Stimulated activated CD4-positive, alpha-beta T cell treated with anti-CD3 and anti-CD28 coated beads, Interleukin-4, amount 100 ng/mL, for 4 hours (primary cell): Measurements from ENCODE around the gene PPP2R2B.

Source experiments
- DNase-seq, 2 experiments: peaks; one replicate each; pipeline ENCODE4 v3.0.0-alpha.2; 2020

The PPP2R2B gene

DNA sequence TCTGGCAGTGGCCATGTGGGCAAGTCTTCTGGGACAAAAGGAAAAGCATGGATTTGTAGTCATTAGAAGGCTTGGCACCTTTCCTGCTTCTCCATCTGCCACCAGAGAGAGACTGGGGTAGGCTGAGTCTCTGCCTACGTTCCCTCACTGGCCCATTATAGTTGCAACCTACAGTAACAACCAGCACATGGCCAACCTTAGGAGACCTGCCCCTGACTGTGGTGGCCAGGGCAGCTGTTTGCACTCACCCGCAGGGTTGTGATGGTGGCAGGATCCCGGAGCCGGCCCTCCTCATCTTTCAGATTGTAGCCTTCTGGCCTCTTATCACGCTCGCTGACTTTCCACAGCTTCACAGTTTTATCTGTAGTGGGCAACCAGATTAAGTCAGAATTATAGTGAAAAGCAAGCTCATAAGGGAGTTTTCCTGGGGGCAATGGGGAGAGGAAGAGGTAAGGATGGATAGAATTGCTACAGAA is 187.6 kb downstream of the PPP2R2B start:
- DNase-seq: no peak

DNA sequence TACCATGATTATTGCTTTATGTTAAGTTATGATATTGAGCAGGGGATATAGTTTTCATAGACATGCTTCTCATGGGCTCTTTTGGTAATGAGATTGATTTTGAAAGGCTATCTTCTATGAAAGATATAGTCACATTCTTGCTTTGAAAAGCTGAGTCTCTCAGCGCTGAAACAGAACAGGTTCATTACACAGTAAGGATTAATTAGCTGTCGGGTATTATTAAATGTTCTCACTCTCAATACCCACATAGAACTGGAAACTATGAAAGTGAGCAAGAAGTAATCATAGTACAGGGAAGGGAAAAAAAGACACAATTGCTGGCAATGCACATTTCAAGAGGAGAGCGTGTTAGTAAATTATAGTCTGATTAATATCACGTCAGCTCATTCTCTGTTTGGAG is 190.9 kb downstream of the PPP2R2B start:
- no peak for DNase-seq

DNA sequence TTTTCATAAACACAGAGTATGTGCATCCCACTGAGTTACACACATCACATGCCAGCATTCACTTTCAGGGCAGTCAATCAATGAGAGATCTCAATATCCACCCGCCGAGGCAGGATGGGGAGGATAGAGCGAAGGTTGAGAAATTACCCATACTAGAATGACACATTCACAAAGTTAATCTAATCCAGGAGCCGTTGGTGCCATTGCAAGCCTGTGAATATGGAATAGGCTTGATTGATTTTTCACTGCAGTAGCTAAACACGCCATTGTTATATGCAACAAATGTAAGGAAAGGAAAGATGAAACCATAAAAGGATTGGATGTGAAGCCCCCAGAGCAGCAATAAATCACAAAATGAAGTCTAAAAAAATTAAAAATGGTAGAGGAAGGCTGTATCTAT is 194.7 kb downstream of the PPP2R2B start:
- no peak for DNase-seq

DNA sequence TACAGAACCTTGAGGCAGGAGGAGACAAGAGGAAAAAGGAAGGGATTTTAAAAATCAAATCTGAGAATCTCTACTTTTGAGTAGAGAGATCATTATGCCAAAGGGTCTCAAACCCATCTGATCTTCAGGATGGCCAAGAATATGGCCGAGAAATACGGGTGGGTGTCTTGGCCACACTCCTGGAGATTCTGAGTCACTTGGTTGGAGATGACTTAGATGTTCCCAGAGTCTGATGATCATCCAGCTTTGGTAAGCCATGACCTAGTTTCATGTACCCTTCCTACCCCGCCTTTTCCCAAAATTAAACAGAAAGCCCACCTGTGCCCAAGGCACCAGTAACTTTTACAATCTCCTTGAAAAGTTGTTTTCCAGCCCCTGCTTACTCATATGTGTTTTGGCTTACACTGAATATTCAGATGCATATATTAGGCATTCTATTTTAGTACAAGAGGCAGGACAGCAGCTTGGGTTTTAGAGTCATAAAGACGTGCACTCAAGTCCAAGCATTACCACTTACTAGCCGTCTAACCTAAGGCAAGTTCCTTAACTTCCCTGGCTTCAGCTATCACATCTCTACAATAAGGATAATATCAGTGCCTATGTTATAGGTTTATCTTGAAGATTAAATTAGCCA is 195.5 kb downstream of the PPP2R2B start:
- no peak for DNase-seq

DNA sequence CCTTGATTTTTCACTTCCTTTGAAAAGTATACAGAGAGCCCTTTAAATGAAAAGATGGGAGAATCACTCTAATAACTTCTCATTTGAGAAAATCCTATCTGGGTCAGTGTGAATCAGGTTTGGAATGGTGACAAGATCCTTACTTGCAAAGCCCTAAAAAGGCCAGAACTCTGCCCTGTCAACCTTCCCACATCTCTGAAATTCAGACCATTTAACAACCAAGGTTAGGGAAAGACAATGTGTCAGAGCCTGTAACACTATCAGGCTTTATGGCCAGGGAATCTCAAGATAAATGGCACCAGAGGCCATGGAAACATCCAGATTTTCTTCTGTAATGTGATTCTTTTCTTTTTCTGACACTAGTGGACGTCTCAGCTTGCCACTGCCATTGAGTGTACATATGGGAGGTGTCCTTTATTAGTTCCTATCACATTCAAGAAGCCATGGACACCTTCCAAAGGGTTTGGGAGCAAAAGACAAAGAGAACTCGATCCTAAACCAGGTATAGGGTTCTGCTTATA is 196.9 kb downstream of the PPP2R2B start:
- no peak for DNase-seq

DNA sequence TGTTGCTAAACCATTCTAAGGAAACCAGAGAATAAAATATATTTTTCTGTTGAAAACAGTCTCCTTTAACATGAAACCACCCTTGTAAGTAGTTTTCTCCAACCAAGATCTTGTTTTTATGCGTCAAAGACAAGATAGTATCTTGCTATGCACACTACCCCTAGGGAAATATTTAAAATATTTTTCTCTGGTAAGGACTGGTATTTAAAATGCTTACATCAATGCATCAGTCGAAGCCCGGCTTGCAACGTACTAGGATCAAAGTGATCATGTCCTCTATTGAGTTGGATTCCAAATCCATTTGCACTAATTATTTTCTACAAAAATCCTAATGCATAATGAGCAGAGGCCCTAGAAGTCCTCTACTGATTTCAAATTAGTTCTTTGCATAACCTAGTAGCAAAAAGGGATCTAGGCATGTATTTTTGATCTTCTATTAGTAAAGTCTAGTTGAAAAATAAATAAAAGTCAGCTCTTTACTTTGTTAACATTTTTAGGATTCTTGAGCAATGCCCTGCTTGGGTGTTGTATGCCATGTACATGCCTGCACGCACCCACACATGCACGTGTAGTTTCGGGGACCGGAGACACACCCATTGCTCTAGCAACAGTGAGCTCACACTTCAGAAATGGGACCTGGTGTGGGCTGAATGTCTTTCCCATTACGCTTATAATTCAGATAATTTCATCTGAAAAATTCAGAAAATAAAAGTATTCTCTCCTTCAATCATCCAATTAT is 197.5 kb downstream of the PPP2R2B start:
- DNase-seq: no peak

DNA sequence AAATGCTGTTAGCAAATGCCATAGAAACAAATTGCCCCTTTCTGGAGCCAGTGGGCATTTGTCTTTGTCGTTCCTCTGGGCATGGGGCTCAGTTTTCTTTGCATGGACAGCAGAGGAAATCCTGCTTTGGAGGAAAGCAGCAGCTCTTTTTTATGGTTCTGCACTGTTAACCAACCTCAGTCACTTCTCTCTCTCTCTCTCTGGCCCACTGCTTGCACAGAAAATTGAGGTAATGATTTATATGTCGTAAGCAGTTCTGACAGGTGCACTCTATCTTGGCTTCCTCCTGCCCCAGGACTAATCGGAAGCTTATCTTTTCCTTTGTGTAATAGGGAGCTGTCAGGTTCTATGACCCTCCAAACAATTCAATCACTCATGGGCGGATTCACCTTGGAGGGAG is 202.9 kb downstream of the PPP2R2B start:
- no peak for DNase-seq

DNA sequence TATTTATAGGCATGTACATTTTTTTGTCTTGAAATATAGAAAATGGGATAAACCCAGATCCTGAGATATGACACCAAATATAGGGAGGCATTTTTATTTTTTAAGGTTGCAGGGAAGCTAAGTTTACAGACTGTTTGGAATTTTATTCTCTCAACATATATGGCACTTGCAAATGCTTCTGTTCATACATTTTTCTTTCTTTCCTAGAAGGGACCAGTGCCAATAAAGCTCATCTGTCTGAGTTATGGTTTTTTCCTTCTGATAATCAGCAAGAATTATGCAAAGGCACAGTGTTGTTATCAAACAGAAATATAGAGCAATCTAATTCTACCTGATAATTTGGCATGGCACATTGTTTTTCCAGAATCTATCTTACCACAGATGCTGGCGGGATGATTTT is 205.7 kb downstream of the PPP2R2B start:
- no peak for DNase-seq

DNA sequence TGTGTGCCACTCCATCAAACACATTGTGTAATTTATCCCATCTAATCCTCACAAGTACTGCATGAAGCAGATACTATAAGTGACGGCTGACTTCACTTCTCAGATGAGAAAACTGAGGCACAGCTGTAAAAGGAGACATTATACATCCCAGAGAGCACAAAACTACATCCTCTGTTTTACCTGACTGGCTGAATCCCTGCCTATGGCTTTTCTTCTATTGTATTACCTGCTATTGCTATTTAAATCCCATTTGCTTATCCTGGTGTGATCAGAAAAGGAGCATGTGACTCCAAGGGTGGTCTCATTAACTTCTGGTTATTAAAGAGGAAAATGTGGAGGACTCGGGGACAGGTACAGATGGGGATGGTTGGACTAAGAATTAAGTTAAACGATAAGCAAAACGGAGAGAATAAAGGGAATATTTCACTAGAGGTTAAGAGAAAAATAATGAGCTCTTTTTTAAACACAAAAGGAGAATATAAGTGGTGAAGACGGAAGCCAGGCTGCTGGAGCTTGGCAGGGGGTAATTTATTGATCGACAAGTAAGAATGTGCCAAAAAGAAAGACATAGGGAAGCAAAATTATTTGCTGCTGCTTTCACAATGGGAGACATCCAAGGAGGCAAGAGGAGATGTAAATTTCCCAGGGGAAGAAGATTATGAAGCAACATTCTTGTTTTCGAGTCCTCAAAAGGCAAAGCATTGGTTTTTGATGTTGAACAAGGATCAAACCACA is 206.8 kb downstream of the PPP2R2B start:
- DNase-seq: no peak

DNA sequence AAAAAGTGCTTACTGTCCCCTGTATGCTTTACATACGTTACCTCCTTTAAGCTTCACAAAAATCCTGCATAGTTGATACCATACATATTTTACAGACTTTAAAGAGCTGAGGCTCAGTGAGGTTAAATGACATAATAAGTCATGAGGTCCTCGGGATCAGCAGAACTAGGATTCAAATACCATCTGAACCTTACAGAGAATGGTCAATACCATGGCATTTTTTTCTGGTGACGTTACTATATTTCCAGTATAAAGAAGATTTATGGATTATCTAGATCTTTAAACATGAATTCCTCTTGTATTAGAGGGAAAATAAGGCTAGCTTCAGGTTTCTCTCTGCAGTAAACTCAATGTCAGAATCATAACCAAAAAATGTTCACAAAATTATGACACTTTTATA is 208.9 kb downstream of the PPP2R2B start:
- no peak for DNase-seq

DNA sequence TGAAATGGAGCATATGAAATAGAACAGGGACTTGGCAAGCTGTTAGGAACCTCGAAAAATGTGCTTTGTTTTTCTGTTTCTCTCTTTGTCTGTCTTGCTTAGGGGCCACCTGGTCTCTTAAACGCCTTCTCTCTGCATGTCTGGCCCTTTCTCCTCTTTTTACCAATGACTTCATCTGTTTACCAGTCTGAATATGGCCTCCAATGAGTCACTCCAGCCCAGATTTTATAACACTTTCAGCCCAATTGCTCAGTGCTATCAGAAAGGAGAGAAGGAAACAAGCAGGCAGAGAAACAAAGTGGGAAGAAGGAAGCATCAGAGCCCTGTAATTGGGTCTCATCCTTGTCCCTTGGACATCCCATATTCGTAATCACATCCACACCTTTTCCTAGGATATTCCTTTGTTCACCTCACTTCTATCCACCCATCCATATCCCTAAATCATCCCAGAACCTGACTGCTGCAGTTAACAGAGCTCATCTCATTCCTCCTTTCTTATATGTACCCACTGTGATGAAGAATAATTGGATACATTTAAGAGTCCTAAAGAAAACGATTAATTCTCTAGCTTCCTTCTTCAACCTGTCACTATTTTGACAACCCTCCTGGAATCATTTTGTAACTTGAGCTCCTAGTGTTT is 210.8 kb downstream of the PPP2R2B start:
- no peak for DNase-seq

DNA sequence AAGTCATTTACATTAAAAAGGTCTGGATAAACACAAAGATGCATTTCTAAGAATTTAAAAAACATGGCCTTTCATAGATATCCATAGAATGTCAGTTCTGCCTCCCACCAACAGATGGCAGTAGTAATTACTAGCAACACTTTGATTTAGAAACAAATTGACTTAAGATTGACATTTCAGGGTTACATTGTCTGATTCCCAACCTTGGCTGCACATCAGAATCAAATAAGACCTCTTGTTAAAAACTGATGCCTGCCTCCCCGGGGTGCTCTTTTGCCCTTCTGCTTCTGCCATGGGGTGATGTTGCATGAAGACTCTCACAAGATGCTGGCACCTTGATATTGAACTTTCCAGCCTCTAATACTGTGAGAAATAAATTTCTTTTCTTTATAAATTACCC is 216.3 kb downstream of the PPP2R2B start:
- DNase-seq: no peak

DNA sequence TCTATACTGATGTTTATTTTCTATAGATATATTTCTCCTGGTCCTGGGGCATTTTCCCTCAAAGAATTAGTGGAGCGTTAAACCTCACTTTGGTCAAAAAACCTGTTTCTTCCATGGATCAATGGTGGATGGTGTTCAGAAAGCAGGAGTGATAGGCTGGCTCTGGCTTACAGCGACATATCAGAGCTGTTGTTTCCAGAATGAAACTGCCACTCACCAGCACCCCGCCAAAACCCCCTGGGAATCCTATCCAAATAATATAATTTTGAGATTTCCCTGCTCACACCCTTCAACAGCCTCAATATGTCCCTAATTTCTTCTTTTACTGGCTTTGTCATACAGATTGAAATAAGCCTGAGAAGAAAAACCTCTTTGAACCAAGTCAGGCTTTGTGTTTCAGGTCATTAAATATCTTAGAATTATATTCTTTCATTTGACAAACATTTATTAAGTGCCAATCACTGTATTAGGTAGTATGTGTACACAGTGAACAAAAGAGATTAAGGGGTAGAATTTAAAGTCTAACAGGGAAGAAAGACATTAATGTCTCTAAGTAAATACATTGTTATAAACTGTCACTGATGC is 218.1 kb downstream of the PPP2R2B start:
- no peak for DNase-seq

DNA sequence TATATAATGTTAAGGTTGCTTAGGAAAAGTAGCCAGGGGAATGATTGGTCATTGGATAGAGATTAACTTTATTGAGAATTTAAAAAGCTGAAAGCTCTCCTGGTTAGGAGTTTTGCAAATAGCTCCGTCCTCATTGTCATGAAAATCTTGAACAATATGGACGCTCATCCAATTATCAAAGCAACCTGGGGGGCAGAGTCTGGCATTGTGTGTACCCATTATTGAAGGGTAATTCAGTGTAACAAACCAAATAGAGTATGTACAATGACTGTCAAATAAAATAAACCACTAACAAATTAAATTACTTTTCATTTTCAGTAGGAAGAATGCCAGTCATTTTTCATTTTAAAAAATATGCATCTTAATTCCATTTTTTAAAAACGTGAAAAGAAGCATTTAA is 218.6 kb downstream of the PPP2R2B start:
- no peak for DNase-seq

DNA sequence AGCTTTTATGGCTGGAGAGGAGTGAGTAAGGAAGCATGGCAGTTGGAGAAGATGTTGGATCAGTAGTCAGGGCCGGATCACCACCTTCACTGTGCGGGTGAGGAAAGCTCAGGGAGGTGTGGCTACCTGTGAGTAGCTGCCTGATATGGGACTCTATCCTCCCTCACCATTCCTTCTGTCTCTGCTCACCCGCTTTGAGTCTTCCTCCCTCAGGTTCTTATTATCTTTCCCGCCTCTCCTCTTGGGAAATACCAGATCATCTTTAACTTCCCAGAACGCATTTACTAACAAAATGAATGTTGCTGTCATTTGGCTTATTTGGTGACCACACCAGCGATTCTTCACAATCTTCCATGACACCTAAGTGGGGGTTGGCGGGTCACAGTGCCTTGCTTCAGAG is 221.9 kb downstream of the PPP2R2B start:
- no peak for DNase-seq

DNA sequence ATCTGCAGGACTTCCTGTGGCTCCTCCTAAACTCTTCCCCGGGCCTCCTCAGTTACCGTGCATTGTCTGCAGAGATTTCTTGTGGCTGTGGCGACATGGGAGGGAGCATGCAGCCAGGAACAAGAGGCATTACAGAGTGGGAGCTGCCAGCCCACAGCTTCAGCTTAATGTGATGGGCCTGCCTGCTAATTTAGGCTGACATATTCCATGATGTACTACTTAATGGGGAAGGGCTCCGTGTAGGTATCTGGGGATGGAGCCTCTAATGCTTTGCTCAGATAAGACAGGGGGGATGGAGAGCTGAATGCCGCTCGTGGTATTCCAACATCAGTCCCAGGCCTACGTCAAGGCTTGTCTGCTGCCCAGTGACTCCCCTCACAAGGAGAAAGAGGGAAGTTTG is 225.0 kb downstream of the PPP2R2B start:
- no peak for DNase-seq

DNA sequence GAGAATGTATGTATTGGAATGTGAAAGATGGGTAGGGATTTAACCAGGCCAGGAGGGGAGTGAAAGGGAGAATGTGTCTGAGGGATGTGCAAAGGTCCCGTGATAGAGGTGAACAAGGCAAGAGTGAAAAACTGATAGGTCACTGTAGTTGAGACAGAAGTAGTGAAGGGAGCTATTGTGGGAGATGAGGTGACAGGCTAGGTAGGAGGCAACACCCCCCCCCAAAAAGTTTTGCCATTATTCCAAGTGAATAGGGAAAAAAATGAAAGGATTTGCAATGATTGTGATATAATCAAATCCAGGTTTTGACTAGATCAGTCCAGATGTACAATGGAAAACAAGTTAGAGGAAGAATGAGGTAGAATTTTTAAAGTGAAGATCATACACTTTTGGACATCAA is 226.0 kb downstream of the PPP2R2B start:
- no peak for DNase-seq

DNA sequence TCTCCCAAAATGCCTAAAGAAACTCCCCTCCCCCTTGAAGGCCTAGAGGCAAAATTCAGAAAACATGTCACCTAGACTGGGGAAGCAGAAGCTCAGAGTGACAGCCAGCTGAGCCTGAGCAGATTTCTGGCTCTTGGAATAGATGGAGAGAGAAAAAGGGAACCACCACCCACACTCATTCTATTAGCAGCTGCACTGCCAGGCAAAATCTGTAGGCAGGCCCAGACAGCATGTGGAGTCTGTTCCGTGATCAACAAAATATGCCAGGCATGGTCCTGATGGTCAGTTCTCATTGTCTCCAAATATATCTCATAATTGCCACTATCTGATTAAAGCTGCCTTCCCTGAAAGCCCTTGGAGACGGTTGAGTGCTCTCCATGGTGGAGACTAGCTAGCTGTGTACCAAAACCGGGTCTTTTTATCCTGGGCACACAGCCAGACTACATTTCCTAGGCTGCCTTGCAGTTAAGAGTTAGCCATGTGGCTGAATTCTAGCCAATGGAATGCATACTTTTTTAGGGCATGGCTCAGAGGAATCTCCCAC is 230.8 kb downstream of the PPP2R2B start:
- no peak for DNase-seq

DNA sequence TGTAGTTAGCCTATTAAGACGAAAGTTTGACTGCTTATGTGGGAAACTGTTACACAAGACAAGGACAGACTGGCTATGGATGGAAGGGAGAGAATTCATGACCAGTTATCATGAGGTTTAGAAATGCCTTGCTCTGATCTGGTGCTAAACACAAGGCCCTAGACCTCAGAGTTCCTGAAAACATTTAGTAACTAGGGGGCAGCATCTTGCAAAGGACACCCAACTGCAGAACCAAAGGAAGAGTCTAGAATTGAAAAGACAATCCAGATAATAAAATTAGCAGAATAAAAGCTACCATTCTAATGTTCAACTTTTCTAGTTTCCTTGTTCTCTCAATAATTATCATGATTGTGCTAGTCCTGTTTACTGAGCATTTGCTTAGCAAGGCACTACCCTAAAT is 232.1 kb downstream of the PPP2R2B start:
- no peak for DNase-seq

DNA sequence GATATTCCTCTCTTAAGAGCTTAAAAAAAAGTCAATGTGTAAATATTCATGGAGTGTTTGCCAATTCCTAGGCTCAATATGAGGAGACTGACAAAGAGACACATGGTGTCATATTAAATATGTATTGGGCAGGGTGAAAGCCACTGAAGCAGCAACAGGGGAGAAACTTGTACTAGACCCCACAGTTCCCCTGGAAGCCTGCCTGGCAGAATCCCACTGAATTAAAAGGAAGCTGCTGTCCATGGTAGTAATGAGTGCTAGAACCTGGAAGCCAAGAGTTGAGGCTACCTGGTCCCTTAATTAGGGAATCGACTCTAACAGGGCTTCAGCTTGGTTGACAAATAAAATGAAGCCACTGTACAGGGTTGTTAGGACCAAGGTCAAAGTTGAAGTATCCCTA is 233.2 kb downstream of the PPP2R2B start:
- DNase-seq: no peak

DNA sequence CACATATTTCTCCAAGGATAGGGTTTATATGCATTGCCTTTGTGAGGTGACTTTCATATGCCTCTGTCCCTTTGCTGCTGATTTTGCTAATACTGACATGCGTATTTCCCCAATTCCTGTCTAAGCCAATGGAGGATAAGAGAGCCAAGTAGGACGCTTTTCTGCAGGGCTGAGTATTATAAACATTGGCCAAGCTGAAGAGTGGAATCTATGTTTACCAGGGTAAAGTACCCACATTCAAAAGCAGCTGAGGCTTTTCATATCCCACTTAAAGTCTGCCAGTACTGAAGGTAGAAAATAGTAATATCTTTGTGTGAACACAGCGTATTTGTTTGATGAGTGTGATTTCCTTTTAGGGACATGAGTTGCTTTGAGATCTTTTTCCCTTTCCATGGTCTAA is 233.7 kb downstream of the PPP2R2B start:
- DNase-seq: no peak

DNA sequence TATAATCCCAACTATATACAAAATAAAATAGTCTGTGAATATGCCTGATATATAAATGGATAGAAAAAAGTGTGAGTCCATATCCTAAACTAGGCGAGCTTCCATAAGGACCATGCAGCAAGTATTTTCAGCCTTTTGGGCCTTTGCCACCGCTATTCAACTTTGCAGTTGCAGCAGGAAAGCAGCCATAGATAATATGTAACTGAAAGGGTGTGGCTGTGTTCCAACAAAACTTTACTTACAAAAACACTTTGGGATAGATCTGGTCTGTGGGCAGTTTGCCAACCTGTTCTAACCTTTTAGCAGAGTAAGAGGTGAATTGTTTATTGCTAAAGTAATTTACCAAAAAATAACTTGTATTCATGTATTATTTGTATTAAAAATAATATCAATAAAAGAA is 234.8 kb downstream of the PPP2R2B start:
- no peak for DNase-seq

DNA sequence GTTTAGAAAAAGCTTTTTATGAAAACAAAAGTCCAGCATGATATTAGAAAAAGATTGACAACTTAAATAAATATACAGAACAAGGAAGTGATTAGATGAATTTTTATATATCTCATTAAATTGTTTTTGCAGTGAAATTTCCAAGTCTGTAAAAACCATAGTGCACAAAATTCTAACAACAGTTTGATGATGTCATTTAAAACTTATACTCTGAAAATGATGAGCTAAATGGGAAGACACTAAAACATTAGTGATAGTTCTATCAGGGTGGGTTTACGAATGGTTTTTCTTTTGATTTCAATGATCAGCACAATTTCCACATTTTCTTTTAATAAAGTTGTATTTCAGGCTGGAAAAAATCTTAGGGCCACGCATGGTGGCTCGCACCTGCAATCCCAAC is 236.1 kb downstream of the PPP2R2B start:
- no peak for DNase-seq
